ENCODE results near the gene SBK2.
A peak's percentile ranks its signal among the peaks of the same experiment; 100 is the strongest.

Gene SBK2

DNA sequence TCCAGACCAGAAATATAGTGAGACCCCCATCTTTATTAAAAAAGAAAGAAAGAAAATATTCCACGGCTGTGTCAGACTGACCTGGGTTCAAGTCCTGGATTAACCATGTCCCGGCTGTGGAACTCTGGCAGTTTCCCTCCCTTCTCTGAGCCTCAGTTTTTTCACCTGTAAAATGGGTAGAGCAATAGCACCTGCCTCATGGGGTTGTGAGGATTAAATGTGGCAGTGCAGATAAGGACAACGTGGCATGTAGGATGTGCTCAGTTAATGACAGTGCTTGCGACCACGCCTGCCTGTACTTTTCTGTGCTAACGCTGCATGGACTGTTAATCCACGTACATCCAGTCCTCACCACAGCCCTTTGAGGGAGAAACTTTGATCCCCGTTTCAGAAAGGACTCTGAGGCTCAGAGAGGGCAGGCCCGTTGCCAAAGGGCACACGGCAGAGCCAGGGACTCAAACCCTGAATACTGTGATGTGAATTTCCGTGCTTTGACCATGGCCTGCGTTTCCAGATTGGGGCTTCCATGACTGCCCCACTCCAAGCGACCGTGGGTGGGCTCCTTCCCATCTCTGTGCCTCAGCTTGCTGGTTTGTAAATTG, 16.1 kb downstream of the SBK2 start:
- Histone ChIP-seq H2AFZ (no peak overlapping the region), H3K79me2 (no peaks in the 10 kb centered on the region), H3K36me3 (ENCODE audit: control insufficient read depth, insufficient read depth, low read length) (no peaks in the 10 kb centered on the region), H3K27me3 (ENCODE audit: control insufficient read depth, insufficient read depth, low read length) (no peaks in the 10 kb centered on the region), H3K4me1 (peaks cover 2% of the 10 kb centered on the region), H3K4me3 (ENCODE audit: low read depth, low read length) (no peak overlapping the region), H3K4me2 (ENCODE audit: low read length) (no peak overlapping the region), H3K27ac (no peak overlapping the region), H3K9me3 (ENCODE audit: control insufficient read depth, low read length) (no peaks in the 10 kb centered on the region), H3K9ac (no peak overlapping the region)
- TF ChIP-seq, protein P1, sequence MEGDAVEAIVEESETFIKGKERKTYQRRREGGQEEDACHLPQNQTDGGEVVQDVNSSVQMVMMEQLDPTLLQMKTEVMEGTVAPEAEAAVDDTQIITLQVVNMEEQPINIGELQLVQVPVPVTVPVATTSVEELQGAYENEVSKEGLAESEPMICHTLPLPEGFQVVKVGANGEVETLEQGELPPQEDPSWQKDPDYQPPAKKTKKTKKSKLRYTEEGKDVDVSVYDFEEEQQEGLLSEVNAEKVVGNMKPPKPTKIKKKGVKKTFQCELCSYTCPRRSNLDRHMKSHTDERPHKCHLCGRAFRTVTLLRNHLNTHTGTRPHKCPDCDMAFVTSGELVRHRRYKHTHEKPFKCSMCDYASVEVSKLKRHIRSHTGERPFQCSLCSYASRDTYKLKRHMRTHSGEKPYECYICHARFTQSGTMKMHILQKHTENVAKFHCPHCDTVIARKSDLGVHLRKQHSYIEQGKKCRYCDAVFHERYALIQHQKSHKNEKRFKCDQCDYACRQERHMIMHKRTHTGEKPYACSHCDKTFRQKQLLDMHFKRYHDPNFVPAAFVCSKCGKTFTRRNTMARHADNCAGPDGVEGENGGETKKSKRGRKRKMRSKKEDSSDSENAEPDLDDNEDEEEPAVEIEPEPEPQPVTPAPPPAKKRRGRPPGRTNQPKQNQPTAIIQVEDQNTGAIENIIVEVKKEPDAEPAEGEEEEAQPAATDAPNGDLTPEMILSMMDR (IDR thresholded peaks at IDR 0.05), result no peak

DNA sequence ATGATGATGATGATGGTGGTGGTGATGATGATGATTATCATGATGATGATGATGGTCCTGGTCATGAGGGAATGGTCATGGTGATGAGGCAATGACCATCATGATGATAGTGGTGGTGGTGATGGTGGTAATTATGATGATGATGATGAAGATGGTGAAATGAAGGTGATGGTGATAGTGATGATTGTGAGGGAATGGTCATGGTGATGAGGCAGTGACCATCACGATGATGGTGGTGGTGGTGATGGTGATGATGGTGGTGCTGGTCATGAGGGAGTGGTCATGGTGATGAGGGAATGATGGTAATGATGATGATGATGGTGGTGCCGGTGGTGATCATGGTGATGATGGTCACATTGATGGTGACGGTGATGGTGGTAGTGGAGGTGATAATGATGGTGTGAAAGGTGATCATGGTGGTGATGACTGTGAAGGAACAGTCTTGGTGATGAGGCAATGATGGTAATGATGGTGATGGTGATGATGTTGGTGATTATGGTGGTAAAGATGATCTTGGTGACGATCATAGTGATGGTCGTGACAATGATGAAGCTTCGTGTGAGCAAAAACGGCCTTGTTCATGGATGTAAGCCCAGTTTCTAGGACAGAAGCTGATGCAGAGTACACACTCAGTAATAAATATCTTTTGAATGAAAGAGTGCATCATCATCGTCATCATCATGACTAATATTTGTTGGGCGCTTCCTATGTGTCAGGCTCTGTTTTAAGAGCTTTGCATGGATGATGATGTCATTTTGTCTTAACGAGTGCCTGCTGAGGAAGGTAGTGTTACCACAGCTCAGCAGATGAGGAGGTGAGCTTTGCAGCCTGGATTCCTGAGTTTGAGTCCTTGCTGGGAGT, 17.3 kb downstream of the SBK2 start:
- Histone ChIP-seq H2AFZ (no peak overlapping the region), H3K27ac (no peak overlapping the region), H3K4me2 (ENCODE audit: low read length) (no peak overlapping the region), H3K36me3 (ENCODE audit: control insufficient read depth, insufficient read depth, low read length) (no peaks in the 10 kb centered on the region), H3K9me3 (ENCODE audit: control insufficient read depth, low read length) (no peaks in the 10 kb centered on the region), H3K9ac (no peak overlapping the region), H3K4me3 (ENCODE audit: low read depth, low read length) (no peak overlapping the region), H3K4me1 (peaks cover 2% of the 10 kb centered on the region), H3K79me2 (no peaks in the 10 kb centered on the region), H3K27me3 (ENCODE audit: control insufficient read depth, insufficient read depth, low read length) (no peaks in the 10 kb centered on the region)
- TF ChIP-seq, protein P1 (IDR thresholded peaks at IDR 0.05), result no peak

DNA sequence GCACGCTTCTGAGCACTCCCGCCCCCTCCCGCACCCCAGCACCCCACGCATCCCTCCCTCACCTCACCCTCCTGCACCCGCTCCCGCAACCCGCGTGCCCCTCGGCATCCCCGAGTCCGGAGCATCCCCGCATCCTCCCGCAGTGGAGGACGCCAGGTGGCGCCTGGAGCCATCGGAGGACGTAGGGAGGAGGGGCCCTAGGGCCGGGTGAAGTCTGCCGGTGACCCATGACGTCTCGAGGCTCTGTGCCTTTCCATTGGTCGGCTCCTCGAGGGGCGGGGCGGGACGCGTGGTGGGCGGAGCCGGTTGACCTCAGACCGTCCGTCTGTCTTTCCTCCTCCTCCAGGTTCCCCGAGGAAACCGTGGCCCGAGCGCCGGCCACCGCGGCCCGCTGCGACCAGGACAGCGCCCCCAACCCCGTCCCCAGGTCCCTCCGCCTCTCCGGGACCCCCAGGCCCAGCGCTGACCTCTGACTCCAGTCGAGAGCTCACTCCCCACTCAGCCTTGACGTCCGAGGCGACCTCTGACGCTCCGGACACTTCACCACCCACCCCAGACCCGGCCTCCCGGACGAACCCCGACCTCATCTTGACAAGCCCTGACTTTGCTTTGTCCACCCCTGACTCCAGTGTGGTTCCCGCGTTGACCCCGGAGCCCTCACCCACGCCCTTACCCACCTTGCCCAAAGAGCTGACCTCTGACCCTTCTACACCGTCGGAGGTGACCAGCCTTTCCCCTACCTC, 19.9 kb downstream of the SBK2 start:
- Histone ChIP-seq H3K4me1 (peaks cover 2% of the 10 kb centered on the region), H3K4me2 (ENCODE audit: low read length) (peak overlapping the region; percentile 85), H3K27me3 (ENCODE audit: control insufficient read depth, insufficient read depth, low read length) (no peaks in the 10 kb centered on the region), H3K27ac (peak overlapping the region; percentile 87), H2AFZ (peak overlapping the region; percentile 92), H3K9me3 (ENCODE audit: control insufficient read depth, low read length) (no peaks in the 10 kb centered on the region), H3K36me3 (ENCODE audit: control insufficient read depth, insufficient read depth, low read length) (no peaks in the 10 kb centered on the region), H3K9ac (no peak overlapping the region), H3K79me2 (no peaks in the 10 kb centered on the region), H3K4me3 (ENCODE audit: low read depth, low read length) (peak overlapping the region; percentile 75)
- TF ChIP-seq, protein P1 (IDR thresholded peaks at IDR 0.05), result peak; percentile 97

DNA sequence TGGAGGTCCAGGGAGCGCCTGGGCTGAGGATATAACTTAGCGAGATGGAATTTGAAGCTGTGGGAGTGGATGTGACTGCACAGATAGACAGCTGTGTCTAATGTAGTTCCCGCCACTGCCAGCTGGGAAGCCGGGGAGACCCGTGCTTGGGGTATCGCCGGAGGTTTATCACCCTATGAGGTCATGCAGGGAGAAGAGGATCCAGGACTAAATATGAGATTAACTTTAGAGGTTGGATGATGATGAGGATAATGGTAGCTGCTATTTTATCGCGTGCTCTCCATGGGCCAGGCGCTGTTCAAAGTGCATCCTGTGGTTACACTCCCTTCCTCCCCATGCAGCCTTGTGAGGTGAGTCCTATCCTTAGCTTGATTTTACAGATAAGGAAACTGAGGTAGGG, 28.8 kb downstream of the SBK2 start:
- H3K9me3 ChIP-seq (ENCODE audit: control insufficient read depth, low read length), result no peaks in the 10 kb centered on the region
- no peak overlapping the region for H3K4me3 ChIP-seq (ENCODE audit: low read depth, low read length)
- no peak overlapping the region for H2AFZ ChIP-seq
- no peak overlapping the region for H3K27ac ChIP-seq
- no peaks in the 10 kb centered on the region for H3K4me1 ChIP-seq
- TF ChIP-seq, protein P1 (IDR thresholded peaks at IDR 0.05), result no peak
- no peak overlapping the region for H3K4me2 ChIP-seq (ENCODE audit: low read length)
- no peaks in the 10 kb centered on the region for H3K79me2 ChIP-seq
- no peaks in the 10 kb centered on the region for H3K36me3 ChIP-seq (ENCODE audit: control insufficient read depth, insufficient read depth, low read length)
- no peak overlapping the region for H3K9ac ChIP-seq
- no peaks in the 10 kb centered on the region for H3K27me3 ChIP-seq (ENCODE audit: control insufficient read depth, insufficient read depth, low read length)

Measured in parathyroid adenoma (tissue), 2 donors.